HG03064 (cell line): ENCODE data around the gene GPD2.
"Not testable (repeated sequence)": the region's sequence is repeated elsewhere in the genome, so short reads cannot be mapped to it uniquely, and the experiment has no call there.

Experiments
- ATAC-seq: cut with Tn5 transposase; IDR thresholded peaks from one replicate; pipeline ENCODE4 v1.9.1; 2021; ENCODE audit warnings: low read depth; ENCODE audit not compliant: unreplicated experiment

GPD2 gene

GRCh38 chr2:156522864-156523440, 86.8 kb downstream of the GPD2 start:
- ATAC-seq: no peak

DNA sequence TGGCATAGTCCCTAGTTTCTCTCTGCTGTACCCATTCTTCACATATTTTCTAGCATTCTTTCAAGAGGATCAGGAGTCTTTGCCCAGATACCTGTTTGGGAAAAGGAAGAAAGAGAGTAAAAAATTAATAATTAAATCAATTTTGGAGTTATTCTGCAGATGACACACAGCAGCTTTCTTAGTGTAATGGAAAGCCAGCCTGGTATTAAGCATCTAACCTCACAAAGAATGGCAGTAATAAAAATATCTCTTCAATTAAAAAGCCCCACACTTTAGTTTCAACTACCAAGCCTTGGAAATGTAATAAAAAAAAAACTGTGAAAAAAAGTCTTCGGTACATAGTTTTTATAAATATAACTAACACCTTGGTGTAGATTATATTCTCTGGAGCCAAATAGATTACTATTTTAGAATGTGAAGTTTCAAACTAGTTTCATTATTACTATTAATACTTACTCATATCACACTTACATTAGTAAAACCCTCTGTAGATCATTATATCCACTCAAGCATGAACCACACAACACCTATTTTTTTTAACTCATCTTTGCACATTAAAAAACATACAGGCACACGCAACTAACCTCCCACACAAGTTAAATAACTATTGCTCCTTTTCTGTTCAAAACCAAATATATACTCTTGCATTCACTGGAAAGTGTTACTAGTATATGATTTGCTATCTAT, 90.9 kb downstream of the GPD2 start:
- ATAC-seq: peak; percentile 94

DNA sequence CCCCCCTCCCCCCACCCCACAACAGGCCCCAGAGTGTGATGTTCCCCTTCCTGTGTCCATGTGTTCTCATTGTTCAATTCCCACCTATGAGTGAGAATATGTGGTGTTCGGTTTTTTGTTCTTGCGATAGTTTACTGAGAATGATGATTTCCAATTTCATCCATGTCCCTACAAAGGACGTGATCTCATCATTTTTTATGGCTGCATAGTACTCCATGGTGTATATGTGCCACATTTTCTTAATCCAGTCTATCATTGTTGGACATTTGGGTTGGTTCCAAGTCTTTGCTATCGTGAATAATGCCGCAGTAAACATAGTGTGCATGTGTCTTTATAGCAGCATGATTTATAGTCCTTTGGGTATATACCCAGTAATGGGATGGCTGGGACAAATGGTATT, 92.4 kb downstream of the GPD2 start:
- ATAC-seq: not testable (repeated sequence)

- peak; percentile 69 for ATAC-seq
These were observed 96.8 kb downstream of the GPD2 start for GRCh38 chr2:156532989-156533388.

DNA sequence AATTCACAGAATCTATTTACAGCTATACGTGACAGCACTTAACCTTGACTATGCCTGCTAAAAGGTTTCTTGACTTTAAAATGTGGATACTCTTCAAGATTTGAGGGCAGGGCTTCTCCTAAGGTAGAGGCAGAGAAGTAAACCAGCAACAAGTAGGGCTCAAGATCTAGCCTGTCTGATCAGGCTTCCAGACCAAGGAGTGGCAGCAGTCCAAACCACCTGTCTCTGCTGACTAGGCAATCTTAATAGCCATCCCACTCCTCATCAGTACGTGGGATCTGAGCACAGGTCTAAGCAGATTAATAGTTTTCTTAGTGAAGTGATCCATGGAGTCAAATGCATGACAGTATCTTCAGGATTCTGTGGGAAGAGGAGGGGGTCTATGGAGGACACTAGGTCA, 100.4 kb downstream of the GPD2 start:
- no peak for ATAC-seq

GRCh38 chr2:156537141-156537540, 101.0 kb downstream of the GPD2 start:
- ATAC-seq: no peak

GRCh38 chr2:156538083-156538504, 101.9 kb downstream of the GPD2 start:
- peak; percentile 62 for ATAC-seq

- no peak for ATAC-seq
These were observed 103.1 kb downstream of the GPD2 start for GRCh38 chr2:156539086-156539860.

GRCh38 chr2:156540706-156541105, 104.5 kb downstream of the GPD2 start:
- ATAC-seq: no peak

- ATAC-seq: peak; percentile 35
These were observed 105.0 kb downstream of the GPD2 start for GRCh38 chr2:156541229-156541628.

- no peak for ATAC-seq
These were observed 105.5 kb downstream of the GPD2 start for GRCh38 chr2:156541706-156542105.

DNA sequence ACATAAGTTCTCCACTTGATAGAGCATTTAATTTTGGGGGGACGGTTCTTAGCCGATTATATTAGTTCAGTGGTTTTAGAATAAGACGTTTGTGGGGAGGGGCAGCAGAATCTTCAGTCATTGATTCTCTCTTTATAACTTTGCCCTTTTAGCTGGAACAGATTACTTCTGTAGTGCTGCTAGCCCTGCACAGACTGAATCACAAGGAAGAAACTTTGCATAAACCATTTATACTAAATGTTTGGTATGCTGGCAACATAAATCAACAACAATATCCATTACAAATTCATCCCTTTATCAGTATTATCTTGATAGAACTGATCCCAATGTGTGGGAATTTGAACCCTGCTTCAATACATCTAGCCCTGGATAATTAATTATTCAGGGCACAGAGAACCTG, 112.2 kb downstream of the GPD2 start:
- no peak for ATAC-seq

GRCh38 chr2:156553714-156554442, 117.7 kb downstream of the GPD2 start:
- peak; percentile 63 for ATAC-seq

GRCh38 chr2:156561326-156561725, 125.1 kb downstream of the GPD2 start:
- ATAC-seq: no peak

GRCh38 chr2:156562124-156562523, 125.9 kb downstream of the GPD2 start:
- ATAC-seq: no peak

DNA sequence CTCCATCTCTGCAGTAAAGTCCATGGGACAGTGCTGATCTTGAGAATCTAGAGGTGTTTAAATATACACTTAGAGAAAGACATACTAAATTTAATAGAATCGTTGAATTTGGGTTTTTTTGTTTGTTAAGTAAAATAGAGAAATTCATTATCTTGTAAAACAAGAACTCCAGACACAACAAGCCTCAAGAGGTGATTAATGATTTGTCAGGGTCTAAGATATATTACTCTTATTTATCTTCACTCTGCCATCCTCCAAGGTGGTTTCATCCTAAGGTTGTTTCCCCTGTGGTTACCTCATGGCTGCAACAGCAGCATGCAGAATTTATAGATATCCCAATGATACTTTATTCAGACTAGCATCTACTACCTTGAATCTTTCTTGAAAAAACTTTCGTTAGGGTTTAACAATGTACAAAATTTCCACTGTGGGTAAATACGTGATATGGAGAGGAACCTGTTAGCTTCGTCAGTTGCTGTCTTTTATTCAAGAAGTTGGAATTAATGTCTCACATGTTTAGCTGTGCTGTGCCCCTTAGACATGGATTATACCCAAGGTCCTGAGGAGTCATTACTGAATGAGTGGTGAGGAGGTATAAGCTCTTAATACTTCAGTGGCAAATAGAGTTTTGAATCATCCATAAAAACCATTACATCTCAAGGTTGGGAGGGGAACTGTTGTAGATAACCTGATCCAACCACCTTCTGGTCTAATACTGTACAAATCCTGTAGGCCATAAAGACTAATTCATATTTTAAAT, 128.0 kb downstream of the GPD2 start:
- no peak for ATAC-seq

DNA sequence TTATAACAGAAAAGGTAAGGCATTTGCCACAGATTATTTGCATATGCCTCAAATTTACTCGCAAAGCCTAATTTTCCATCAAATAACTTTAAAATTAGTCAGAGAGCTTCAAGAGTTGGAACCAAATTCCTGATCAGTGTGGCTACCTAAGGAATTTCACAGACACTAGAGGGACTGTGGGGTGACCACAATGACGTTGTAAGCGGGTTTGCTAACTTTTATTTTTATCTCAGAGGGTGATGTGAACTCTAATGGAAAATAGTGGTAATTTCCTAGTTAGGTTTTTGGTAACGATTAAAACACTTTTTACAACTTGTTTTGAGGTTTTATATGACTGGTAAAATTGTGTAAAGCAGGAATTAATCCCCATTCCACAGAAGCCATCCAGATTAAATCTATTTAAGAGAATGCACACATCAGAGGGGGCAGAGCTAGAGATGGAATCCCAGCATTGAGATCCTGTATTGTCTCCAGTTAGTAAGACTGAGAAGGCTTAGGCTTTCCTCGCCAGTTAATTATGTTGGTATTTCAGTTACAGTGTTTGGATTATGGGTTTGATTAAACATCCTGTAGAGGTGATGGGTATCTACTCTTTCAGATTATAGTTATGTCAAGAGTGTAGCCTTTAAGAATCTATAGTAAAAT, 129.0 kb downstream of the GPD2 start:
- ATAC-seq: no peak

DNA sequence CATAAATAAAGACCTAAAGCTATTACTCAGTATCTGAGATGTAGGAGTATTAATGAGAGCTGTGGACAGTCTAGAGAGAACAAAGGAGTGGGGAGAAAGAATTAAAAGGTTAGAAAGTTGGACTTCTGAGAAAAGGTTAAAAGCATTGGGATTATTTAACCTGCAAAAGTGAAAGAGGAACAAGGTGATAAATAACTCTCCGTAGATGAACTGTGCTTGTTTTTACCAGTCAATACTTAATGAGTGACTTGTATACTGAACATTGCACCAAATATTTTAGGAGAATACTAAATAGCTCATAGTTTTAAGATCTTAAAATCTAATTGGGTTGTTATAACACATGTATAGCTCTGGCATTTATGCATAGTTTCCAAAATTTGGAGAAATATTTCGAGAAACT, 137.5 kb downstream of the GPD2 start:
- no peak for ATAC-seq

- no peak for ATAC-seq
These were observed 137.9 kb downstream of the GPD2 start for GRCh38 chr2:156574112-156574511.

DNA sequence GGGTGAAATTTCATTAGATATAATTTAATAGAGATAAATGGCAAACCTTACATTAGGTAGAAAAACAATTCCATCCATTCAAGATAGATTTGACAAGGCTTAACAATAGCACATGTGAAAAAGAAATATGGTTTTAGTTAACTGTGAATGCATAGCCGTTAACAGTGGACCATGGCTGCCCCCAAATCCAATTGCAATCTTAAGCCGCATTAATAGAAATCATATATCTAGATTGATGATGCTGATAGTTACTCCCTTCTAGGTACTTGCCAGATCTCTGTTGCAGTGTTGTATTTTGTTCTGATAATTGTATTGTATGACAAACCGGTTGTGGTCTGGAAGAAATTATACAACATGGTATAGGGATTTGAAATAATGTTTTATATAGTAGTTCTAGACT, 139.8 kb downstream of the GPD2 start:
- ATAC-seq: no peak
